NCI-H1436 (cell line): ENCODE results near the gene FRMD1.

Experiments used
- DNase-seq: peaks from one replicate; lab custom pipeline; 2025; lab: John Stamatoyannopoulos, UW

Gene FRMD1

GRCh38 chr6:168078943-168079405, at the start of gene FRMD1:
TSS of gene FRMD1 (minus strand) at chr6:168079212. CDS start at chr6:168079094, 118 bp downstream.
- no peak for DNase-seq

- no peak for DNase-seq
Measured at GRCh38 chr6:168128006-168128630, 49.1 kb upstream of the FRMD1 start.

- no peak for DNase-seq
Measured at GRCh38 chr6:168127384-168127868, 48.4 kb upstream of the FRMD1 start.

GRCh38 chr6:168126566-168127383, 47.8 kb upstream of the FRMD1 start:
- no peak for DNase-seq

GRCh38 chr6:168125429-168126001, 46.5 kb upstream of the FRMD1 start:
- DNase-seq, result no peak

- DNase-seq, result no peak
Measured at GRCh38 chr6:168124921-168125320, 45.9 kb upstream of the FRMD1 start.

- DNase-seq, result no peak
Measured at GRCh38 chr6:168124158-168124557, 45.1 kb upstream of the FRMD1 start.

- DNase-seq, result no peak
Measured at GRCh38 chr6:168123165-168123911, 44.3 kb upstream of the FRMD1 start.

GRCh38 chr6:168122521-168122920, 43.5 kb upstream of the FRMD1 start:
- no peak for DNase-seq

GRCh38 chr6:168122011-168122410, 43.0 kb upstream of the FRMD1 start:
- no peak for DNase-seq

- DNase-seq, result no peak
Measured at GRCh38 chr6:168121303-168121665, 42.3 kb upstream of the FRMD1 start.

- DNase-seq, result no peak
Measured at GRCh38 chr6:168120390-168121302, 41.6 kb upstream of the FRMD1 start.

GRCh38 chr6:168119539-168119938, 40.5 kb upstream of the FRMD1 start:
- DNase-seq, result no peak

GRCh38 chr6:168118935-168119334, 39.9 kb upstream of the FRMD1 start:
- no peak for DNase-seq

GRCh38 chr6:168117942-168118341, 38.9 kb upstream of the FRMD1 start:
- no peak for DNase-seq

GRCh38 chr6:168116975-168117899, 38.2 kb upstream of the FRMD1 start:
- no peak for DNase-seq

- DNase-seq, result no peak
Measured at GRCh38 chr6:168116438-168116974, 37.5 kb upstream of the FRMD1 start.

GRCh38 chr6:168115748-168116437, 36.9 kb upstream of the FRMD1 start:
- DNase-seq, result no peak

GRCh38 chr6:168113226-168113625, 34.2 kb upstream of the FRMD1 start:
- no peak for DNase-seq
